Activated naive CD4-positive, alpha-beta T cell treated with anti-CD3 and anti-CD28 coated beads for 36 hours (primary cell): Measurements from ENCODE around the gene UPF2. TPM values are rescaled to one million over a fixed set of nuclear protein-coding genes. Genes with fewer than 3 reads are reported as not detected.
"Not testable (repeated sequence)": the region's sequence is repeated elsewhere in the genome, so short reads cannot be mapped to it uniquely, and the experiment has no call there.

Experiments
- CTCF ChIA-PET: fragments of 350-600 bp; sonication (Branson Sonifier 250); formaldehyde crosslinking; loops from one replicate; lab custom pipeline; 2021; ENCODE audit warnings: antibody characterized with exemption; lab: Charles Lee
- DNase-seq: peaks from one replicate; pipeline ENCODE4 v3.0.0-alpha.2; 2020
- H3K27ac Mint-ChIP-seq: one replicate; pipeline ENCODE4 v1.8.0; 2021; ENCODE audit warnings: mild to moderate bottlenecking, mixed read lengths
- H3K27me3 Mint-ChIP-seq: one replicate; pipeline ENCODE4 v1.8.0; 2021; ENCODE audit warnings: low read depth, mixed read lengths
- H3K36me3 Mint-ChIP-seq: one replicate; pipeline ENCODE4 v1.8.0; 2021; ENCODE audit warnings: low read depth, mixed read lengths
- H3K4me1 Mint-ChIP-seq: one replicate; pipeline ENCODE4 v1.8.0; 2021; ENCODE audit warnings: low read depth, mixed read lengths
- H3K4me3 Mint-ChIP-seq: one replicate; pipeline ENCODE4 v1.8.0; 2021; ENCODE audit warnings: mild to moderate bottlenecking, moderate library complexity, mixed read lengths
- H3K9me3 Mint-ChIP-seq: one replicate; pipeline ENCODE4 v1.8.0; 2021; ENCODE audit warnings: mixed read lengths
- intact Hi-C: fragments of 100-400 bp; cut with micrococcal nuclease; formaldehyde crosslinking; loops from one replicate; pipeline ENCODE4 v1.15.1; 2023
- total RNA-seq, 2 experiments: library from RNA; stranded (reverse); gene quantifications; one replicate each; pipeline ENCODE4 v1.2.3, GENCODE V29; 2021

UPF2 gene
- total RNA-seq, 2 experiments from 2014 or later = 27.5 to 29.5 TPM

GRCh38 chr10:11896549-11897200 is 145.9 kb downstream of the UPF2 start:
- H3K27ac Mint-ChIP-seq = no peak overlapping the region
- H3K4me3 Mint-ChIP-seq = no peak overlapping the region
- intact Hi-C loops = no loop called here
- no peaks in the 10 kb centered on the region for H3K27me3 Mint-ChIP-seq
- no peaks in the 10 kb centered on the region for H3K9me3 Mint-ChIP-seq
- CTCF ChIA-PET = no interaction called here
- DNase-seq = no peak
- H3K4me1 Mint-ChIP-seq = no peaks in the 10 kb centered on the region
- H3K36me3 Mint-ChIP-seq = no peaks in the 10 kb centered on the region

- Mint-ChIP-seq H3K9me3 (no peaks in the 10 kb centered on the region), H3K4me1 (no peaks in the 10 kb centered on the region), H3K36me3 (no peaks in the 10 kb centered on the region), H3K27me3 (no peaks in the 10 kb centered on the region), H3K4me3 (no peak overlapping the region), H3K27ac (no peak overlapping the region)
- intact Hi-C loops = no loop called here
- CTCF ChIA-PET = no interaction called here
- no peak for DNase-seq
Measured at GRCh38 chr10:11895598-11895997, 147.0 kb downstream of the UPF2 start.

- Mint-ChIP-seq H3K36me3 (no peaks in the 10 kb centered on the region), H3K27ac (no peak overlapping the region), H3K27me3 (no peaks in the 10 kb centered on the region), H3K4me3 (no peak overlapping the region), H3K9me3 (no peaks in the 10 kb centered on the region), H3K4me1 (no peaks in the 10 kb centered on the region)
- DNase-seq = no peak
- CTCF ChIA-PET = no interaction called here
- intact Hi-C loops = no loop called here
Measured at GRCh38 chr10:11895108-11895466, 147.5 kb downstream of the UPF2 start.

GRCh38 chr10:11894381-11895107 is 148.1 kb downstream of the UPF2 start:
- intact Hi-C loops = no loop called here
- Mint-ChIP-seq H3K4me3 (no peak overlapping the region), H3K4me1 (no peaks in the 10 kb centered on the region), H3K9me3 (no peaks in the 10 kb centered on the region), H3K36me3 (no peaks in the 10 kb centered on the region), H3K27ac (no peak overlapping the region), H3K27me3 (no peaks in the 10 kb centered on the region)
- no peak for DNase-seq
- CTCF ChIA-PET = no interaction called here

- Mint-ChIP-seq H3K9me3 (no peaks in the 10 kb centered on the region), H3K4me3 (no peak overlapping the region), H3K27ac (no peak overlapping the region), H3K4me1 (no peaks in the 10 kb centered on the region), H3K27me3 (no peaks in the 10 kb centered on the region), H3K36me3 (no peaks in the 10 kb centered on the region)
- no peak for DNase-seq
- intact Hi-C loops = no loop called here
- CTCF ChIA-PET = no interaction called here
Measured at GRCh38 chr10:11893749-11894278, 148.8 kb downstream of the UPF2 start.

- intact Hi-C loops = no loop called here
- H3K4me3 Mint-ChIP-seq = no peak overlapping the region
- no peaks in the 10 kb centered on the region for H3K4me1 Mint-ChIP-seq
- H3K9me3 Mint-ChIP-seq = no peaks in the 10 kb centered on the region
- no peak overlapping the region for H3K27ac Mint-ChIP-seq
- CTCF ChIA-PET = interaction anchor here (0.7 kb wide), 1 partner anchor 110 kb away, joined by 3 read pairs; no protein-coding TSS in a partner anchor
- H3K36me3 Mint-ChIP-seq = no peaks in the 10 kb centered on the region
- DNase-seq = no peak
- H3K27me3 Mint-ChIP-seq = no peaks in the 10 kb centered on the region
Measured at GRCh38 chr10:11891776-11892486, 150.7 kb downstream of the UPF2 start.

GRCh38 chr10:11889263-11889662 is 153.3 kb downstream of the UPF2 start:
- DNase-seq, H3K4me3 Mint-ChIP-seq, intact Hi-C loops, H3K27me3 Mint-ChIP-seq, CTCF ChIA-PET, H3K4me1 Mint-ChIP-seq, H3K9me3 Mint-ChIP-seq, H3K27ac Mint-ChIP-seq, H3K36me3 Mint-ChIP-seq: not testable (repeated sequence)

- no peak overlapping the region for H3K27ac Mint-ChIP-seq
- CTCF ChIA-PET = no interaction called here
- no peak overlapping the region for H3K4me3 Mint-ChIP-seq
- H3K9me3 Mint-ChIP-seq = no peaks in the 10 kb centered on the region
- H3K27me3 Mint-ChIP-seq = no peaks in the 10 kb centered on the region
- H3K36me3 Mint-ChIP-seq = no peaks in the 10 kb centered on the region
- H3K4me1 Mint-ChIP-seq = no peaks in the 10 kb centered on the region
- no peak for DNase-seq
- intact Hi-C loops = no loop called here
Measured at GRCh38 chr10:11887381-11888227, 155.0 kb downstream of the UPF2 start.

- intact Hi-C loops = no loop called here
- no peak for DNase-seq
- no peaks in the 10 kb centered on the region for H3K27me3 Mint-ChIP-seq
- H3K27ac Mint-ChIP-seq = no peak overlapping the region
- CTCF ChIA-PET = no interaction called here
- no peak overlapping the region for H3K4me3 Mint-ChIP-seq
- no peaks in the 10 kb centered on the region for H3K36me3 Mint-ChIP-seq
- no peaks in the 10 kb centered on the region for H3K9me3 Mint-ChIP-seq
- no peaks in the 10 kb centered on the region for H3K4me1 Mint-ChIP-seq
Measured at GRCh38 chr10:11886851-11887250, 155.8 kb downstream of the UPF2 start.

GRCh38 chr10:11886138-11886474 is 156.5 kb downstream of the UPF2 start:
- H3K27ac Mint-ChIP-seq = no peak overlapping the region
- H3K4me1 Mint-ChIP-seq = no peaks in the 10 kb centered on the region
- no peaks in the 10 kb centered on the region for H3K36me3 Mint-ChIP-seq
- no peaks in the 10 kb centered on the region for H3K27me3 Mint-ChIP-seq
- no peak overlapping the region for H3K4me3 Mint-ChIP-seq
- CTCF ChIA-PET = no interaction called here
- no peaks in the 10 kb centered on the region for H3K9me3 Mint-ChIP-seq
- intact Hi-C loops = no loop called here
- no peak for DNase-seq

- CTCF ChIA-PET = interaction anchor here (0.6 kb wide), 1 partner anchor 196 kb away, joined by 3 read pairs; no protein-coding TSS in a partner anchor
- intact Hi-C loops = no loop called here
- no peaks in the 10 kb centered on the region for H3K36me3 Mint-ChIP-seq
- no peaks in the 10 kb centered on the region for H3K27me3 Mint-ChIP-seq
- H3K9me3 Mint-ChIP-seq = no peaks in the 10 kb centered on the region
- H3K27ac Mint-ChIP-seq = no peak overlapping the region
- no peak for DNase-seq
- H3K4me3 Mint-ChIP-seq = no peak overlapping the region
- no peaks in the 10 kb centered on the region for H3K4me1 Mint-ChIP-seq
Measured at GRCh38 chr10:11885437-11886137, 157.0 kb downstream of the UPF2 start.
